Rectal smooth muscle tissue (tissue), 1 donor: Measurements from ENCODE around the gene SSRP1.

Source experiments
- H3K27ac ChIP-seq: one replicate; pipeline ENCODE4 v1.7.0; 2013; ENCODE audit warnings: low read depth, low read length, inconsistent platforms
- H3K27me3 ChIP-seq: one replicate; pipeline ENCODE4 v1.7.0; 2013; ENCODE audit warnings: low read length; ENCODE audit not compliant: control insufficient read depth, insufficient read depth
- H3K36me3 ChIP-seq: one replicate; pipeline ENCODE4 v1.7.0; 2013; ENCODE audit warnings: low read length; ENCODE audit not compliant: control insufficient read depth, insufficient read depth
- H3K4me1 ChIP-seq: one replicate; pipeline ENCODE4 v1.7.0; 2013; ENCODE audit warnings: low read length; ENCODE audit not compliant: control insufficient read depth, insufficient read depth
- H3K4me3 ChIP-seq: one replicate; pipeline ENCODE4 v1.7.0; 2013; ENCODE audit warnings: low read length
- H3K9ac ChIP-seq: one replicate; pipeline ENCODE4 v1.7.0; 2013; ENCODE audit warnings: low read length

SSRP1 gene

DNA sequence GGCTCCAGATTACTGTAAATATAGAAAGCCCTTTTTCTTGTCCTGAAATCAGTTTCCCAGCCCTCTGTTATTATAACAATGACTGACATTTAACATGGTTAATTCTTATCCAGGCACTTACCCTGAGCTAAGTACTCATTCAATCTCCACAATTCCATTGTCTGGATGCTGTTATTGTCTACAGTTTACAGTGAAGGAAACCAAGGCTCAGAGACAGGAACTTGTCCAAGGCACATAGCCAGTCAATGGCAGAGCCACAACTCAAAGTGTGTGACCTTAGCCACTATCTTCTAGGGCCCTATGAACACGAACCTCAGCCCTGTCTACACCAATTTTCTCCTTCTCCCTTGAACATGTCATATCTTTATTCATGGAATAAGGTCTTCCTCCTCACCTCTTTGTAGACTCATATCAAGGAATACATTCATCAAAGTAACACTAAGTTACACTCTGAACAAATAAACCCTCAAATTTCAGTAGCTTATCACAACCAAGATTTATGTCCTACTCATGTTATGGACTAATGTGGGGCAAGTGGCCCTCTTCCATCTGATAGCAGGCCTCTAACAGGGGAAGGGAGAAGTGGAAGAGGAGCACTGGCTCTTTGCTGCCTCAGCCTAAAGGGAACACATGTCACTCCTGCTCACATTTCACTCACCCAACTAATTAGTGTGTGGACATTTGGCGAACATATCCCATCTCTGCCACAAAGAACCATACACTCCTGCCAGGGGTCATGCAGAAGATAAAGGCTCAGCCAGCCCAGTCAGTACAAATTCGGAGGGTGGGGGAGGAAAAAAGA, 59.3 kb downstream of the SSRP1 start:
- Histone ChIP-seq H3K36me3 (no peaks in the 10 kb centered on the region), H3K27ac (no peak overlapping the region), H3K4me3 (no peak overlapping the region), H3K4me1 (peaks cover 3% of the 10 kb centered on the region), H3K27me3 (no peaks in the 10 kb centered on the region), H3K9ac (no peak overlapping the region)
